Esophagus mucosa (tissue), 1 donor: ENCODE data around the gene ZNF223. TPM values are rescaled to one million over a fixed set of nuclear protein-coding genes. Genes with fewer than 3 reads are reported as not detected.

Source experiments
- ATAC-seq: fragments of 200-7000 bp; cut with Tn5 transposase; one replicate; pipeline ENCODE4 v1.9.1; 2020
- total RNA-seq: library from RNA; stranded (reverse); gene quantifications from one replicate; pipeline ENCODE4 v1.2.4, GENCODE V29; 2023
- donor health status: DM: yes; HTN: yes; CAD: no.

The ZNF223 gene
- 2.2 TPM for total RNA-seq

GRCh38 chr19:44051650-44052402 lies at the start of gene ZNF223:
ZNF223 (plus strand) TSS chr19:44052036; CDS start chr19:44055177, 3,141 bp downstream.
- peak; percentile 99 for ATAC-seq

GRCh38 chr19:44002212-44002565 lies 49.6 kb upstream of the ZNF223 start:
- no peak for ATAC-seq

- ATAC-seq: peak; percentile 99
Observed at GRCh38 chr19:44002566-44003460, 49.0 kb upstream of the ZNF223 start, which contains the start of gene ZNF230. ZNF230 (plus strand) TSS chr19:44002957; CDS start chr19:44007079, 4,122 bp downstream.

GRCh38 chr19:44003461-44004009 lies 48.3 kb upstream of the ZNF223 start:
- peak; percentile 43 for ATAC-seq

GRCh38 chr19:44005973-44006372 lies 45.9 kb upstream of the ZNF223 start:
- ATAC-seq: no peak

- ATAC-seq: no peak
Observed at GRCh38 chr19:44007473-44007872, 44.4 kb upstream of the ZNF223 start.

DNA sequence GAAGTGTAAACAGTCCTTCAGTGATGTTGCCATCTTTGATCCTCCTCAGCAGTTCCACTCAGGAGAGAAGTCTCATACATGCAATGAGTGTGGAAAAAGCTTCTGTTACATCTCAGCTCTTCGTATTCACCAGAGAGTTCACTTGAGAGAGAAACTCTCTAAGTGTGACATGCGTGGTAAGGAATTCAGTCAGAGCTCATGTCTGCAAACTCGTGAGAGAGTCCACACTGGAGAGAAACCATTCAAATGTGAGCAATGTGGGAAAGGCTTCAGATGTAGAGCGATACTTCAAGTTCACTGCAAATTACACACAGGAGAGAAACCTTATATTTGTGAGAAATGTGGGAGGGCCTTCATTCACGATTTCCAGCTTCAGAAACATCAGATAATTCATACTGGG lies 41.4 kb upstream of the ZNF223 start:
- ATAC-seq: no peak

- ATAC-seq: no peak
Observed at GRCh38 chr19:44019498-44019897, 32.3 kb upstream of the ZNF223 start.

- no peak for ATAC-seq
Observed at GRCh38 chr19:44021221-44021620, 30.6 kb upstream of the ZNF223 start.

- ATAC-seq: no peak
Observed at GRCh38 chr19:44024900-44025216, 27.0 kb upstream of the ZNF223 start.

- peak; percentile 98 for ATAC-seq
Observed at GRCh38 chr19:44025217-44025936, 26.5 kb upstream of the ZNF223 start, which contains the start of gene ZNF222. ZNF222 (plus strand) TSS chr19:44025379; CDS start chr19:44025437, 58 bp downstream.

DNA sequence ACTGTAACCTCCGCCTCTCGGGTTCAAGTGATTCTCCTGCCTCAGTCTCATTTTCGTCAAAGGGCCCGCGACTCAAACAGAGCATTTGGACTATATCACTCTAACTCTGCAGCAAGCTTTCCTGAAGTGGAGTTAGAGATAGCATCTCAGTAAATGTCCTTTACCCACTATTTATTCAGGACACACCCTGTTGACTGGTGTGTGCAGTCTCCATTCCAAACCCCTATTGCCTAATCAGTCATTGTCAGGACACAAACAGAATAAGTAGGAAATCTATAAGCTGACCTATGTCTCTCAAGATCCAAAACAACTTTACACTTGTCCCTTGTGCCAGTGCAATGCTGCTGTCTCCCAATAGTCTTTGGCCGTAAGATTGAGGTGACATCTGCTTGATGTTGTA lies 25.2 kb upstream of the ZNF223 start:
- no peak for ATAC-seq

GRCh38 chr19:44032001-44032610 lies 19.7 kb upstream of the ZNF223 start:
- ATAC-seq: no peak

DNA sequence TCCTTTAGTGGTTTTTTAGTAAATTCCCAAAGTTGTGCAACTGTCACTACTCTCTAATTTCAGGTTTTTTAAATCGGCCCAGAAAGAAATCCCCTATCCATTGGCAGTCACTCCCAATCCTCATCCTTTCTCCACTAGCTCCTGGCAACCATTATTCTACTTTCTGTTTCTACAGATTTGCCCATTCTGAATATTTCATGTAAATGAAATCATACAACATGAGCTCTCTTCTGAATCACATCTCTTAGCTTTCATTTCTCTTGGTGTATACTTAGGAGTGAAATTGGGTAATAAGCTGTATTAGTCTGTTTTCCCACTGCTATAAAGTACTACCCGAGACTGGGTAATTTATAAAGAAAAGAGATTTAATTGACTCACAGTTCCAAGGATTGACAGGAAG lies 9.7 kb upstream of the ZNF223 start:
- ATAC-seq: no peak

- peak; percentile 77 for ATAC-seq
Observed at GRCh38 chr19:44050740-44051649, 841 bp upstream of the ZNF223 start.

GRCh38 chr19:44055870-44056269 lies 4.0 kb downstream of the ZNF223 start:
- ATAC-seq: no peak

DNA sequence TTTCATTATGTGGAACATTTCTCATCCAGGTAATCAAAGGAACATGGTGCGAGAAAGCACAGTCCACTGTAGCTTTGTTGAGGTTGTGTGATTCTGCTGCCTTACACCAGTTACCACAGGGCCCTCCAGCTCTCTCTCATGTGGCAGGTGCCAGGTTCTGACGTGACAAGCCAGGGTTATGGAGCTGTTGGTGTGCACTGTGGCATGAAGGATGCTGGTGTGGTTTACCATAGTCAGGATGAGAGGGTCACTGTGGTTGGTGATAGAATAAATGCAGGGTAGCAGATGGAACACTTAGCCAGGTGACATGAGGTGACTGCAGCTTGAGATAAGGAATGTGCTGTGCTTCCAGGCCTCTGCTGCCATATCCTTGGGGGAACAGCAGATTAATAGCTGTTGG lies 7.4 kb downstream of the ZNF223 start:
- no peak for ATAC-seq

GRCh38 chr19:44061038-44061437 lies 9.2 kb downstream of the ZNF223 start:
- no peak for ATAC-seq

GRCh38 chr19:44066305-44066704 lies 14.5 kb downstream of the ZNF223 start:
- no peak for ATAC-seq

GRCh38 chr19:44069415-44069814 lies 17.6 kb downstream of the ZNF223 start:
- ATAC-seq: no peak
